Naive thymus-derived CD8-positive, alpha-beta T cell (primary cell): ENCODE results near the gene PKM. TPM values are rescaled to one million over a fixed set of nuclear protein-coding genes. Genes with fewer than 3 reads are reported as not detected.

Experiments used
- ATAC-seq, 2 donors: fragments of 150-1000 bp; cut with Tn5 transposase in 1 of 2; sonication (Bioruptor Pico), chemical (Tn5 transposase) in 1 of 2; 1 replicate in 1 of 2; 2 replicates in 1 of 2; pipeline ENCODE4 v1.10.0; 2021; ENCODE audit warnings: mild to moderate bottlenecking in 2 of 2, moderate library complexity in 2 of 2
- POLR2A ChIA-PET: fragments of 350-600 bp; sonication (Branson Sonifier 250); formaldehyde crosslinking; loops from one replicate; lab custom pipeline; 2021; ENCODE audit warnings: antibody characterized with exemption; lab: Charles Lee
- DNase-seq, 10 donors: peaks; one replicate each; pipeline versions ENCODE4 v3.0.0 to v3.0.0-alpha.2; 2020 to 2022
- H3K27ac Mint-ChIP-seq, 10 donors: one replicate each; pipeline ENCODE4 v1.8.0; 2020 to 2022; ENCODE audit warnings: mild to moderate bottlenecking in 10 of 10, mixed read lengths in 10 of 10, moderate library complexity in 4 of 10, inconsistent platforms in 1 of 10
- H3K27me3 Mint-ChIP-seq, 5 donors: one replicate each; pipeline ENCODE4 v1.8.0; 2021 to 2022; ENCODE audit warnings: mixed read lengths in 5 of 5
- H3K36me3 Mint-ChIP-seq, 3 donors: one replicate each; pipeline ENCODE4 v1.8.0; 2020 to 2022; ENCODE audit warnings: mixed read lengths in 3 of 3, mild to moderate bottlenecking in 2 of 3, inconsistent platforms in 1 of 3
- H3K4me1 Mint-ChIP-seq, 4 donors: one replicate each; pipeline ENCODE4 v1.8.0; 2021 to 2022; ENCODE audit warnings: mixed read lengths in 4 of 4
- H3K4me3 Mint-ChIP-seq, 10 donors: one replicate each; pipeline ENCODE4 v1.8.0; 2020 to 2022; ENCODE audit warnings: mild to moderate bottlenecking in 10 of 10, mixed read lengths in 10 of 10, moderate library complexity in 6 of 10, inconsistent platforms in 1 of 10
- H3K9me3 Mint-ChIP-seq, 9 donors: one replicate each; pipeline ENCODE4 v1.8.0; 2020 to 2022; ENCODE audit warnings: mixed read lengths in 9 of 9, mild to moderate bottlenecking in 3 of 9, inconsistent platforms in 1 of 9, moderate library complexity in 1 of 9
- polyA plus RNA-seq, 3 donors: library from polyadenylated mRNA; unstranded; fragments of 300-500 nt; fragmentation: Illumina TruSeq; gene quantifications; one replicate each; pipeline ENCODE4 v1.2.3, GENCODE V29; 2021
- total RNA-seq, 8 experiments: library from RNA in 2 of 8; stranded (reverse) in 2 of 8; gene quantifications; one replicate each; pipeline ENCODE4 v1.2.3 and lab custom pipeline; 2021 to 2026

PKM gene
- total and polyA plus RNA-seq, 5 experiments from 2014 or later, result 277 to 330 (median 305) TPM

DNA sequence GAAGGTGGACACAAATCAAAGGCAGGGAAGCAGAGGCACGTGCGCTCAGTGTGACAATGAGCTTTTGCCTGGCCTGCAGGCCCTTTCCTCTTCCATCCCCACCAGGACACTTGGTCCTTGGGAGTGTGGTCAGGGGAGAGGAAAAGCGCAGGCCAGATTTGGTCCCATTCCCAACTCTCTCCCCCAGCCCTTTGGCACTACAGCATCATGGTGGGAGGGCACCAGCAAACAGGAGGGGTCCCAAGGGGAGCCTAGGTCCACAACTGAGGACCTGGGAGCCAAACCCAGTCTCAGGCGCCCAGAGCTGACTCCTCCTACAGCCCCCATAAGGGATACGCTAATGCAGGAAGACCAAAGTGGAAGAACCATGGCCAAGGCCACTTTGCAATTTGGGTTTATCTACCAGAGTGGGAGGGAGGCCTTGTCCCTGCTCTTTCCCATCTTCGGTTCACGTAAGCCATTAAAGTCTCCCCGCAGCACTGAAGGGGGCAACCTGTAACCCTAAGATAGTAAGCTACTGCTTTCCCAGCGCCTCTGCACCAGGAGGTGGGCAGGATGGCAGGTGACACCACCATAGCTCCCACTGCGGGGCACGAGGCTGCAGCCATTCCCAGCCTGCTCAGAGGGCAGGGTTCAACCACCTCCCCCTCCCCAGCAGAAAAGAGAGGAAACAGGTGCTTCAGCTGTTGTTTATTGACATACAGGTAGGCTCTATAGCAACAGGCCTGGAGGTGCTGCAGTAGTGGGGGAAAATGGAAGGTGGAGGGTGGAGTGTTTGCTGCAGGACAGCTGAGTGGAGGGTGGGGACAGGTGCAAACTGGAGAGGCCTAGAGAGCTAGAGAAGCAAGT is 32.4 kb downstream of the PKM start:
- H3K9me3 Mint-ChIP-seq, result no peaks in the 10 kb centered on the region
- H3K27ac Mint-ChIP-seq, result no peak overlapping the region
- ATAC-seq (no peak), DNase-seq (no peak)
- peaks cover 3 to 15% (median 9%) of the 10 kb centered on the region in 4 donors for H3K4me1 Mint-ChIP-seq
- H3K36me3 Mint-ChIP-seq, result peaks cover 0 to 56% (median 8%) of the 10 kb centered on the region in 3 donors
- peak overlapping the region in 7 of 10 donors; percentile 58 to 80 (median 73) for H3K4me3 Mint-ChIP-seq
- H3K27me3 Mint-ChIP-seq, result peaks cover 6 to 35% (median 16%) of the 10 kb centered on the region in 5 donors
- POLR2A ChIA-PET, result interaction anchor here (2.7 kb wide), 1 partner anchor 32 kb away, joined by 8 read pairs; the partner anchor contains the start of gene PKM

DNA sequence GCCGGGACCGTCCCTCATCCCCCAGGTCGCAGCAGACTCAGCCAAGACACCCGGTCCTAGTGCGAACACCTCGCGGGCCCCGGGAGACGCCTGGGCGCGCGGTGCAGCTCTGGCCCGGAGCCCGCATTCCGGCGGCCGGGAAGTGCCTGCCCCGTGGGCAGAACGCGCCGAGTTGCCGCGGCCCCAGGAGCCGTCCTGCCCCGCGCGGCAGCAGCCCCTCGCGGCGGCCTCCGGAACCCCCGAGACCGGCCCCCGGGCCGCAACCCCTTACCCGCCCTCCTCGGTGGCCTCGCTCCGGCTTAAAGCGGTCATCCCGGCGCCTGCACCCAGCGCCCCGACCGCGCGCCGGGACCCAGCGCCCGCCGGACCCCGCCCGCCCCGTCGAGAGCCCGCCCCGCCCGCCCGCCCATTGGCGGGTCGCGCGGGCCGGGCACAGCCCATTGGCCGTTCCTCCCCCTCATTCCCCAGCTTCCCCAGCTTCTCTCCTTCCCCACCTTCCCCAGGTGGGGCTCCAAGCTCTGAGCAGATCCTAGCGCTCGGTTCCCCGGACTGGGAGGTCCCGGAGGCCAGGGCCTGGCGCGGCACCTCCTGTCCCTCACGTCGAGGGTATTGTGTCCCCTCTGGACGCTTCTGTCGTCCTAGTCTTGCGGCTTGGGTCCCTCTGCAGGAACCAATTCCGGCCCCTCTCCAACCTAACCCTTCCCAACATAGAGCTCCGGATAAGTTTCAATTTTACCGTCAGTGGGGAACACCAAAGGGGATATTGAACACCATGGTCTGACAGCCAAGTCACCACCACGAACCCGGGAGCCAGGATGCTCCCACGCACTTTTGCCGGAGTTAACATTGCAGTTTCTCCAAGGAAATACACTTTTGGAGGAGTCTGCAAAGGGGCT is 33.3 kb downstream of the PKM start, which contains the start of gene GRAMD2A:
Gene GRAMD2A (minus strand): TSS at position 328 of the 896 bp plus-strand sequence.
- peak; percentile 44 to 52 for ATAC-seq
- no peaks in the 10 kb centered on the region for H3K9me3 Mint-ChIP-seq
- DNase-seq, result peak in 4 of 10 donors; percentile 3 to 19 (median 8)
- peak within 1 kb of the TSS; percentile 57 to 80 (median 70) for H3K4me3 Mint-ChIP-seq
- H3K36me3 Mint-ChIP-seq, result peaks cover 0 to 47% (median 5%) of the 10 kb centered on the region in 3 donors
- peak within 1 kb of the TSS in 2 of 10 donors; percentile 33 to 63 for H3K27ac Mint-ChIP-seq
- POLR2A ChIA-PET, result no interaction called here
- H3K27me3 Mint-ChIP-seq, result peaks cover 6 to 37% (median 16%) of the 10 kb centered on the region in 5 donors
- H3K4me1 Mint-ChIP-seq, result peaks cover 3 to 15% (median 9%) of the 10 kb centered on the region in 4 donors

DNA sequence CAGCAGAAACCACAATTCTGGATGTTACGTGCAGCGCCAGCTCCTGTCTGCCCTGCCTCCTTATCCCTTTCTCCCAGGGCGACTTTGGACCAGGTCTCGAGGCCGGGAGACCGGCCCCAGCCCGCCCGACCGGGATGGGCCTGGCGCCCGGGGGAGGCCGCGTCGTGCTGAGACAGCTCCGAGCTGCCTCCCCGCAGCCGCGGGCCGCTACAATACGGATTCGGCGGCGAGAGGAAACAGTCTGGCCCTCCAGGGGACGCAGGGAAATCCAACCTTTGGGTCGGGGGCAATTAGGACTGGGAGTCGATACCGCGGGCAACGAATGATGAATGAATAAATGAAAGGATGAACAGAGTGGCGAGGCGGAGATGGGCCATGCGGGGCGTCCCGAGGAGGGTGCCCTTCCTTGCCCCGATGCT is 33.9 kb downstream of the PKM start:
- Mint-ChIP-seq H3K27me3 (peaks cover 8 to 40% (median 16%) of the 10 kb centered on the region in 5 donors), H3K4me1 (peaks cover 3 to 15% (median 9%) of the 10 kb centered on the region in 4 donors), H3K36me3 (peaks cover 0 to 42% (median 5%) of the 10 kb centered on the region in 3 donors), H3K27ac (peak overlapping the region in 1 of 10 donors; percentile 63), H3K4me3 (peak overlapping the region in 9 of 10 donors; percentile 58 to 74 (median 64)), H3K9me3 (no peaks in the 10 kb centered on the region)
- DNase-seq (peak in 1 of 10 donors; percentile 11), ATAC-seq (peak; percentile 11 to 33)
- POLR2A ChIA-PET, result no interaction called here

DNA sequence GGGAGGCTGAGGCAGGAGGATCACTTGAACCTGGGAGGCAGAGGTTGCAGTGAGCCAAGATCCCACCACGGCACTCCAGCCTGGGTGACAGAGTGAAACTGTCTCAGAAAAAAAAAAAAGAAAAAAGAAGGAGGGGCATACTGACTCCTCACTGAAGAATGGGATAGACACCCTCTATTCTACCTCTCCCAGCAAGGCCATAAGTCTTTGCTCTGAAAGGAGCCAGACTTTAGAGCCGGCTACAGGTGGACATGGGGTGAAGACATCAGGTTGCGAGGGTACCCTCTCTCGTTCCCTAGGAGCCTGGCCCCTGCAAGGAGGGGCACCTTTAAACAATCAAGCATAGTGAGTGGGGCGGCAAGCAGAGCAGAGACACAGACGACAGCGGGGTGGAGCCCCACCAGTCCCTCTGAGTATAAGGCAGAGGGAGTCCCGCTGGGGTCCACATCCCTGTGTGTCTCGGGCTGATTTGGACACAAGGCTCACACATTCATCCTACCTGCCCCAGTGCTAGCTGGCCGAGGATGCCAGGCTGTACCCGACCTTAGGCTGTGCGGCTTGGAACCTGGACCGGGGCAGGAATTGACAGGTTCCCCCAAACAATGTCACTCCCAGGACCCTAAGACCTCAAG is 34.5 kb downstream of the PKM start:
- H3K27me3 Mint-ChIP-seq, result peaks cover 8 to 40% (median 16%) of the 10 kb centered on the region in 5 donors
- H3K27ac Mint-ChIP-seq, result no peak overlapping the region
- H3K4me1 Mint-ChIP-seq, result peaks cover 3 to 15% (median 9%) of the 10 kb centered on the region in 4 donors
- POLR2A ChIA-PET, result no interaction called here
- no peak for DNase-seq
- no peaks in the 10 kb centered on the region for H3K9me3 Mint-ChIP-seq
- peak overlapping the region in 8 of 10 donors; percentile 10 to 64 (median 33) for H3K4me3 Mint-ChIP-seq
- peaks cover 0 to 37% (median 5%) of the 10 kb centered on the region in 3 donors for H3K36me3 Mint-ChIP-seq
- ATAC-seq, result no peak

GRCh38 chr15:72195101-72195511 is 35.9 kb downstream of the PKM start:
- H3K27ac Mint-ChIP-seq, result no peak overlapping the region
- no peak for DNase-seq
- H3K27me3 Mint-ChIP-seq, result peaks cover 8 to 46% (median 22%) of the 10 kb centered on the region in 5 donors
- ATAC-seq, result no peak
- peaks cover 0 to 22% (median 3%) of the 10 kb centered on the region in 3 donors for H3K36me3 Mint-ChIP-seq
- peaks cover 3 to 15% (median 9%) of the 10 kb centered on the region in 4 donors for H3K4me1 Mint-ChIP-seq
- POLR2A ChIA-PET, result no interaction called here
- H3K9me3 Mint-ChIP-seq, result no peaks in the 10 kb centered on the region
- H3K4me3 Mint-ChIP-seq, result no peak overlapping the region

DNA sequence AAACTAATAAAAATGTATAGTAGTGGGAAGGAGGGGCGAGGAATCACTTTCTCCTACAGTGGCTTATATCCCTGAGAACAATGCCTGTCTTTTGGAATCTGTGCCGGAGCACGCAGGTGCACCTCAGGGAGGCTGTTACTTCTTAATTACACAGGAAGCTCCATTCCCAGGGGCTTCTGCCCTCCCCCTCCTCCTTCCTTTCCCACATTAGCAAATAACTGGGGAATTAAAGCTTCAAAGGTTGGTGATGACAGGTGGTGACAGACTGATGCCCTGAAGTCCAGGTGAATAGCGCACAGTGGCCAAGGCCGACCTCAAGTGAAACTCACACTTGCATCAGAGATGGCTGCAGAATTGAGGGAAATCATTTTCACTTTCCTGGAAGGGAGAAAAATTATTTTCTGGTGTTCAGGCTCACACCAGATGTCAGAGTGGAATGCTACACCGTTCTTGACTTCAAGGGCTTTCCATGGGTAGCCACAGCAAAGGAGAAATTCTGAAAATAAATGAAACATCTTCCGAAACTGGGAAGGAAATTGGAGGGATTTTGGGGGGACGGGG is 37.1 kb downstream of the PKM start:
- no peak for DNase-seq
- Mint-ChIP-seq H3K9me3 (no peaks in the 10 kb centered on the region), H3K36me3 (peaks cover 0 to 10% (median 0%) of the 10 kb centered on the region in 3 donors), H3K27me3 (peaks cover 11 to 49% (median 27%) of the 10 kb centered on the region in 5 donors), H3K27ac (peak overlapping the region in 1 of 10 donors; percentile 13), H3K4me1 (peaks cover 3 to 15% (median 8%) of the 10 kb centered on the region in 4 donors), H3K4me3 (no peak overlapping the region)
- POLR2A ChIA-PET, result no interaction called here
- ATAC-seq, result no peak

DNA sequence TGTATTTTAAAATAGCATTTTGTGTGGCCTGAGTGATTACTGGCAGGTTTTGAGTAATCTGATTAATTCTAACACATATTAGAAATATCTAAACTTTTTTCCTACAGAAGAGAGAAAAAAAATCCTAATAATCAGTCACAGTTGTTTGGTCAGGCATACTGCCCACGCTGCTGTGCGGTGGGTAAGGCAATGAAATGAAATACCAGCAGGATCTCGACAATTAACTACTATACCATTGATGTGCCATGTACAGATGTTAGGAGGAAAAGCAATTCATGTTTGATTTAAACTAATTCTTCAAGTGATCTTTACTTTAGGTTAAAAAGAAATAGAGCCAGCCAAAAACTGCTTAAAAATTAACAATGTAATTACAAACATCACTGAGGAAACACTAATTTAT is 38.6 kb downstream of the PKM start:
- Mint-ChIP-seq H3K27me3 (peaks cover 11 to 45% (median 24%) of the 10 kb centered on the region in 5 donors), H3K4me3 (no peak overlapping the region), H3K36me3 (peaks cover 0 to 2% (median 0%) of the 10 kb centered on the region in 3 donors), H3K9me3 (no peaks in the 10 kb centered on the region), H3K4me1 (peaks cover 0 to 11% (median 2%) of the 10 kb centered on the region in 4 donors), H3K27ac (no peak overlapping the region)
- no peak for DNase-seq
- no peak for ATAC-seq
- POLR2A ChIA-PET, result no interaction called here

DNA sequence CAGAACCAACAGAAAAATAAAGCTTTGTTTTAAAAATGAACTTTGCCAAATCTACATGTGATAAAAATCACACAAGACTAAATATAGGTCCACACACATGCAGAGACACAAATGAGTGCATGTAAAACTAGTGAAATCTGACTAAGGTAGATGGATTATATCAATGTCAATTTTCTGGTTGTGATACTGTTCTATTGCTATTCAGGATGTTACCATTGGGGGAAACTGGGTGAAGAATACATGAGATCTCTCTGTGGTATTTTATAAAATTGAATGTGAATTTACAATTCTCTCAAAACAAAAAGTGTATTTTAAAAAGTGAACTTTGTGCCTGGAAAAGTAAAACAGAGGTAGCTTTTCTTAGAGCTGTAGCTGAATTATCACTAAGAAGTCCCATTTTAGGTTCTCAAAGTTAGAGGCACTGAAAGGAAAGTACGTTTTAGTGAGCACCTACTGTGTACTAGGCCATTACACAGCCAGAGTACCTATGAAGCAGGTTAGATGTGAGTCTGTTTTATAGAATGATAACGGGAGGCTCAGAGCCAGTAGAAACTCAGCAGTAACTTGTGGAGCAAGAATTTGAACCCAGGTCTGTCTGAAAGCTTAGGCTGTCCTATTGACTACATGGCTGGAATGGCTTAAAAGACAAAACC is 41.6 kb downstream of the PKM start:
- no peaks in the 10 kb centered on the region for H3K9me3 Mint-ChIP-seq
- ATAC-seq, result no peak
- POLR2A ChIA-PET, result no interaction called here
- peaks cover 4 to 39% (median 28%) of the 10 kb centered on the region in 5 donors for H3K27me3 Mint-ChIP-seq
- H3K4me1 Mint-ChIP-seq, result no peaks in the 10 kb centered on the region
- H3K36me3 Mint-ChIP-seq, result no peaks in the 10 kb centered on the region
- H3K27ac Mint-ChIP-seq, result no peak overlapping the region
- DNase-seq, result no peak
- H3K4me3 Mint-ChIP-seq, result no peak overlapping the region

GRCh38 chr15:72184165-72184811 is 46.7 kb downstream of the PKM start:
- DNase-seq, result no peak
- POLR2A ChIA-PET, result no interaction called here
- H3K4me1 Mint-ChIP-seq, result no peaks in the 10 kb centered on the region
- ATAC-seq, result no peak
- no peaks in the 10 kb centered on the region for H3K36me3 Mint-ChIP-seq
- H3K9me3 Mint-ChIP-seq, result no peaks in the 10 kb centered on the region
- H3K27ac Mint-ChIP-seq, result no peak overlapping the region
- H3K4me3 Mint-ChIP-seq, result no peak overlapping the region
- H3K27me3 Mint-ChIP-seq, result peaks cover 12 to 54% (median 32%) of the 10 kb centered on the region in 5 donors

GRCh38 chr15:72183781-72184164 is 47.2 kb downstream of the PKM start:
- Mint-ChIP-seq H3K27ac (no peak overlapping the region), H3K36me3 (no peaks in the 10 kb centered on the region), H3K9me3 (no peaks in the 10 kb centered on the region), H3K4me1 (no peaks in the 10 kb centered on the region), H3K27me3 (peaks cover 12 to 52% (median 30%) of the 10 kb centered on the region in 5 donors), H3K4me3 (no peak overlapping the region)
- POLR2A ChIA-PET, result no interaction called here
- DNase-seq (no peak), ATAC-seq (no peak)

DNA sequence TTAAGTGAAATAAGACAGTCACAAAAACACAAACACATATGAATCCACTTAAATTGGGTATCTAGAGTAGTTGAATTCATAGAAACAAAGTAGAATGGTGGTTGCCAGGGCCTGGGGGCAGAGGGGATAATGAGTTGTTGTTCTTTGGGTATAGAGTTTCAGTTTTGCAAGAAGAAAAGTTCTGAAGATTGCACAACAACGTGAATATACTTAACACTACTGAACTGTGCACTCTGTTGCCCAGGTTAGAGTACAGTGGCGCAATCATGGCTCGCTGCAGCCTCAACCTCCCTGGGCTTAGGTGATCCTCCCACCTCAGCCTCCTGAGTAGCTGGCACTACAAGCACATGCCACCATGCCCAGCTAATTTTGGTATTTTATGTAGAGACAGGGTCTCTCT is 48.3 kb downstream of the PKM start:
- DNase-seq (no peak), ATAC-seq (no peak)
- no peaks in the 10 kb centered on the region for H3K9me3 Mint-ChIP-seq
- peaks cover 12 to 52% (median 28%) of the 10 kb centered on the region in 5 donors for H3K27me3 Mint-ChIP-seq
- no peaks in the 10 kb centered on the region for H3K36me3 Mint-ChIP-seq
- H3K4me1 Mint-ChIP-seq, result no peaks in the 10 kb centered on the region
- H3K27ac Mint-ChIP-seq, result peak overlapping the region in 1 of 10 donors; percentile 1
- POLR2A ChIA-PET, result no interaction called here
- no peak overlapping the region for H3K4me3 Mint-ChIP-seq
